GM21723 (cell line): ENCODE results near the gene HAND1.

Experiments used
- ATAC-seq: cut with Tn5 transposase; IDR thresholded peaks from one replicate; pipeline ENCODE4 v1.9.1; 2021; ENCODE audit warnings: mild to moderate bottlenecking, moderate library complexity; ENCODE audit not compliant: unreplicated experiment

HAND1 gene

GRCh38 chr5:154461531-154461930 lies 16.5 kb downstream of the HAND1 start:
- ATAC-seq, result no peak

GRCh38 chr5:154460172-154460571 lies 17.9 kb downstream of the HAND1 start:
- no peak for ATAC-seq

GRCh38 chr5:154459015-154459414 lies 19.0 kb downstream of the HAND1 start:
- ATAC-seq, result no peak

GRCh38 chr5:154456540-154456939 lies 21.5 kb downstream of the HAND1 start:
- ATAC-seq, result no peak

- no peak for ATAC-seq
These were observed 22.4 kb downstream of the HAND1 start for GRCh38 chr5:154455585-154455984.

GRCh38 chr5:154451957-154452356 lies 26.1 kb downstream of the HAND1 start:
- ATAC-seq, result no peak

GRCh38 chr5:154449786-154450185 lies 28.2 kb downstream of the HAND1 start:
- ATAC-seq, result no peak

- no peak for ATAC-seq
These were observed 30.8 kb downstream of the HAND1 start for GRCh38 chr5:154447089-154447725.

- ATAC-seq, result peak; percentile 26
These were observed 31.6 kb downstream of the HAND1 start for GRCh38 chr5:154446195-154447088.

- ATAC-seq, result peak; percentile 93
These were observed 32.4 kb downstream of the HAND1 start, which contains the start of gene SAP30L for GRCh38 chr5:154445422-154446194. SAP30L (plus strand) TSS chr5:154445997; CDS start chr5:154446605, 608 bp downstream.

GRCh38 chr5:154444556-154445421 lies 33.2 kb downstream of the HAND1 start:
- peak; percentile 7 for ATAC-seq

GRCh38 chr5:154442801-154443200 lies 35.2 kb downstream of the HAND1 start:
- ATAC-seq, result no peak

GRCh38 chr5:154440540-154440939 lies 37.5 kb downstream of the HAND1 start:
- ATAC-seq, result no peak

- ATAC-seq, result no peak
These were observed 40.6 kb downstream of the HAND1 start for GRCh38 chr5:154437281-154437965.

- no peak for ATAC-seq
These were observed 42.8 kb downstream of the HAND1 start for GRCh38 chr5:154435226-154435625.

GRCh38 chr5:154430961-154431630 lies 46.9 kb downstream of the HAND1 start:
- no peak for ATAC-seq

GRCh38 chr5:154430466-154430865 lies 47.6 kb downstream of the HAND1 start:
- ATAC-seq, result no peak

- no peak for ATAC-seq
These were observed 48.7 kb downstream of the HAND1 start for GRCh38 chr5:154429341-154429740.

- no peak for ATAC-seq
These were observed 49.8 kb downstream of the HAND1 start for GRCh38 chr5:154428208-154428607.
